GM18499 (cell line): ENCODE results near the gene SURF6.
"Not testable (repeated sequence)": the region's sequence is repeated elsewhere in the genome, so short reads cannot be mapped to it uniquely, and the experiment has no call there.

Source experiments
- ATAC-seq: cut with Tn5 transposase; IDR thresholded peaks from one replicate; pipeline ENCODE4 v1.9.1; 2021; ENCODE audit warnings: moderate number of reproducible peaks; ENCODE audit not compliant: insufficient read depth, unreplicated experiment

SURF6 gene

DNA sequence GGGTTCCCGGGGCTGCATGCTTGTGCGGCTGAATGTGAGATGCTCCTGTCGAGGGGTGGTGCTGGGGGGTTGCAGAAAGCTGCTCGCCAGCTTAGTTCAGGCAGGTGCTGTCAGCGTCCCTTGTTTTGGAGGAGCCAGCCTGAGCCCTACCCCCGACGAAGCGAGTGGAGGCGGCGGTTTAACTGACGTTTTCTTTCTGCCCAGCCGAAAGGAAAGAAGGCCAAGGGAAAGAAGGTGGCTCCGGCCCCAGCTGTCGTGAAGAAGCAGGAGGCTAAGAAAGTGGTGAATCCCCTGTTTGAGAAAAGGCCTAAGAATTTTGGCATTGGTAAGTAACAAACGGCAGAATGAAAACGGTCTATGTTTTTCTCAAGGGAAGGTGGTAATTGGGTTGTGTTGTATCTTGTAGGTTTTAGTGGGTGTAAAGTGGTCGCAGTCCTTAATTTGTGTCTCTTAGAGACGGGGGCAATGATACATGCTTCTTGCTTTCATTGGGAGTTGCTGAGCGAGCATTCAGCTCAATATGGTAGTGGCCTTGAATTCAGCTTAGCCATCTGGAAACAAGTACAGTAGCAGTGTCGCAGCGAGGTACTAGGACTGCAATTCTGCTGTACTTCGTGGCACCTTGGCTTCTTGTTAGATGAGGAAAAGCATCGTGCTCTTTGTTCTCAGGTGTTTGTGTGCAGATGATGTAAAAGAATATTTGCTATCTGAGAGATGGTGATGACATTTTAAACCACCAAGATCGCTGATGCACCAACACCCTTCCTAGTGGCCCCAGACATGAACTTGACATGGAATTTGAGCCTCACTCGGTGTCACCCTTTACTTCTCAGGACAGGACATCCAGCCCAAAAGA lies 13.0 kb upstream of the SURF6 start:
- no peak for ATAC-seq

DNA sequence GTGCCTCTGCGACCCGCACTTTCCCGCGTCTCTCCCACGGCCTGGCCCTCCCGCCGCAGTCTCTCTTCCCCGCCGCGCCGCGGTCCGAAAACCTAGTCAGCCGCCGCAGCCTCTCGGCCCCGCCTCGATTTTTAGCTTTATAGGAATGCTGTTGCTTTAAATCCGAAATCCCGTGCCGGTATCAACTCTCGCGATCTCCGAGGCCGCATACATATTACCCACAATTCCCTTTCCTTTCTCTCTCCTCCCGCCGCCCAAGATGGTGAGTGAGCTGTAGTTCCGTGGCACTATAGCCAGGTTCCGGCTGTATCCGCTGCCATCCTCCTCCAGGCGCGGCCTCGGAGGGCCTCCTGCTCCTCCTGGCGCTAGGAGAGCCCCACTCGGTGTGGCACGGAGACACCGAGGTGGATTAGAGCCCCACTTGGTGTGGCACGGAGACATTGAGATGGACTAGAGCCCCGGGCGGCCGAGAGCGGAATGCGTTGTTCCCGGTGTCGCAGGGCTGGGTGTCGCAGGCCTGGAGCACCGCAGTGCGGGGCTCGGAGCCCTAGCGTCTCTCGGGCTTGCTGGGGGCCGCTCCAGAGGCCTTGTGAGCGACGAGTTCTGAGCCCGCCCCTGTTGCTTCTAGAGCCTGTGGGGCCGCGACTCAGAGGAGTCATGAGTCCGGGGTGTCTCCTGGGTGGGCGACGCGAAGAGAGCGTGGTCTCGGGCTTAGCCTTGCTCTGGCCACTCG lies 12.2 kb upstream of the SURF6 start, which contains the start of the genes MED22 and RPL7A:
TSS of gene MED22 (minus strand) at position 147 of the 733 bp plus-strand sequence. CDS start 1,469 bp downstream, outside the sequence.
TSS of gene RPL7A (plus strand) at position 234 of the 733 bp plus-strand sequence. CDS start at position 260, 26 bp downstream.
- ATAC-seq = peak; percentile 66

DNA sequence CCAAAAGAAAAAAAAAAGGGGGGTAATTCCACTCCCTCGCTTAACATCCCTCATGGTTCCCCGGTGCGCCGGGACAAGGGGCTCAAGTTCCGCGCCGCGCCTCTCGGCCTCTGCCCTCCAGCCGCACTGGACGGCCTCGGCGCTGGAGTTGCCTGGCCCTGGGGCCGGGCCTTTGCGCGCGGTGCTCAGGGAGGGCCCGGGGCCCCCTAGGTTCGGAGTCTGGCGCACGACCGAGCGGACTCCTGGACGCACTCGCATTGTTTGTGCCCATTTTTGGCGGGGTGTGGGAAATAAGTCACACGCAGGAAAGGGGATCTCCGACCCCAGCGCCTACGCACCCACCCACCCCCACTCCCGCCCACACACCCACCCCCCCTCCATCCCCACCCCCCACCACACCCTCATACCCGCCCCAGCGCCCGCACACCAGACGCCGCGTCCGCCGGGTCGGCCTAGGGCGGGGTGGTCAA lies 11.6 kb upstream of the SURF6 start:
- ATAC-seq = no peak

DNA sequence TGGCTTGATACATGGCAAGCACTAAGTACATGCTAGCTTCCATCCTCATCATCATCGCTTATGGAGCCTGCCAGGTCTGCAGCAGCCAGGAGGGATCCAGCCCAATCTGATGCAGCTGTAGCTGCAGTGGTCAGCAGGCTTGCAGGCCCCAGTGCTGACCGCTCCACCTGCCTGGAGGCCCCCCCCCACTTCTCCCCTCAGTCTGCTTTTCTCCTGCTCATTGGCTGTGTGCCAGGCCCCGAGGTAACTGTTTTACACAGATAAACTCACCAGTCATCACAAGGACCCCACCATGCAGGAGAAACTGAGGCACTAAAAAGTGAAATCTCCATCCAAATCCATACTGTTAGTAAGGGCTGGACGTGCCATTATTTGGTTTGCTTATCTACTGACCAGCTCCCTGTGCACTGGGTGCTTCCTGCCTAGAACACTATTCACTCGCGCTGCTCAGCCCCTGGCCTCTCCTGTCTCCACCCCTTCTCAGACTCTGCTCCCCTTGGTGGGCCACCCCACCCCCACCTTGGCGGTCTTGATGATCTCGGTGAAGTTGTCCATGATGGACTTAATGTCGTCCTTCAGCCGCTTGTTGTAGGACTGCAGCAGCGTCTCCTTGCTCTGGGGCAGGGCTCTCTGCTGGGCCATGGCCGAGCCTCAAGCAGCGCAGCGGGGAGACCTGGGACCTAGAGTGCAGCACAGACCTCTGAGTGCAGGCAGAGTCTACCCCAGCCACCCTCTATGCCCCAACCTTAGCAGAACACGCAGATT lies 10.2 kb upstream of the SURF6 start:
- ATAC-seq = no peak

DNA sequence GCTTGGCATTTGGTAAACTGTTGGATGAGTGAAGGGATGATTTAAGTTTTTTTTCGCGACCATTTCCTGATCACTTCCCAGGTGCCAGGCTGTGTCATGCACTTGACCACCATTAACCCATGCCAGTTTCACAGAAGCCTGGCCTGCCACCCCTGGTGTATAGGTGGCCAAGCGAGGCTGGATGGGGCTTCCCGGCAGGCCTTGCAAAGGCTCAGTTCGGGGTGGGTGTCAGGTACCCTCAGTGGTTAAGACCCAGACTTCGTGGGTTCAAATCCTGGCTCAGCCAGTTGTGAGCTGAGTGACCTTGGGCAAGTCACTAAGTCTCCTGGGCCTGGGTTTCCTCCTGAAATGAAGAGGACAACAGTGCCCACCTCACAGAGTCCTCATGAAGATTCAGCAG lies 9.6 kb upstream of the SURF6 start:
- no peak for ATAC-seq

DNA sequence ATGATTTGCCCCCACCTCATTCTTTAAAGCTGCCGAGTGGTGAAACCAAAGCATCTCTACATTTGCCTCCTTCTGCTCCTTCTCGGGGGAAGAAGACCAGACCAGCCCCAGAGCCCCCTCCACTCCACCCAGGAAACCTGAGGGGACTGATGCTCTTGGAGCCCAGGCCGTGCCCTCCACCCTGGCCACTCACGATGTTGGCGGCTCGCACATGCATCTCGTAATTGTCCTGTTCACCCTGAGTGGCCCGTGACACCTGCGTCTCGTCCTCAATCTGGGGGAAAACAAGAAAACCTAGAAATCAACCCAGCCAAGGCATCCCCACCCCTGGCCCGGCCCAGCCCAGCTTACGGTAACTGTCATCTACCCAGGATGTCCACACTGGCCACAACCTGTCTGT lies 9.0 kb upstream of the SURF6 start:
- ATAC-seq = no peak

DNA sequence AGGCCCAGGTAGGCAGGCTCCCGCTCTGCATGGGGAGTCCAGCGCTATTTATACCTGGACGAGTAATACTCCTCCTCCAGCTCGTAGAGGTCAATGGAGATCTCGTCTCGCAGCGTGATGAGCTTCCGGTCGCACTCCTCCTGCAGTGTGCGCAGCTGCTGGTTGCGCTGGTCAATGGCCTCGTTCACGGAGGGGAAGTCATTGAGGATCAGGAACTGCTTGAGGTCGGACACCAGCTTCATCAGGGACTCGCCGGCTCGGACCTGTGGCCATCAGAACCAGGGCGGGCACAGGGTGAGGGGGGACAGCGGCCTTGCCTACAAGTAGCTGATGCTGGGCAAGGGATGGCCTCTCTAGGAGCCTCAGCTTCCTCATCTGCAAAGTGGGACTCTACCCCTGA lies 8.1 kb upstream of the SURF6 start:
- ATAC-seq = no peak

DNA sequence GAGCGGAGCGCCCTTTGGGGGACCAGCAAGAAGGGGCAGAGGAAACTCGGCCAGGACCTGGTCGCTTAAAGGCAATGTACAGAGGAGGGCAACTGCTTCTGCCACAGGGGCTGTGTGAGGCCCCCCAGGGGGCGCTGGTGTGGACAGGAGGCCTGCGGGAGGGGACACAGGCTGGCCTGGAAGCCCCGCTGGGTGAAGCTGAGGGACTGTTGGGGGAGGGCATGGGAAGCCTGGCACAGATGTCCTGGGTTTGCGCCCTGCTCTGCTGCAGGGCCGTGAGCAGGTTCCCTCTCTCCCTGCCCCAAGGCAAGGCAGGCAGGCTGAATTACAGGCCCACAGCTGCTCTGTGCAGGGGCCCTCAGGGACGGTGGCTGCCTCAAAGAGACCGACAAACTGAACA lies 6.6 kb upstream of the SURF6 start:
- no peak for ATAC-seq

DNA sequence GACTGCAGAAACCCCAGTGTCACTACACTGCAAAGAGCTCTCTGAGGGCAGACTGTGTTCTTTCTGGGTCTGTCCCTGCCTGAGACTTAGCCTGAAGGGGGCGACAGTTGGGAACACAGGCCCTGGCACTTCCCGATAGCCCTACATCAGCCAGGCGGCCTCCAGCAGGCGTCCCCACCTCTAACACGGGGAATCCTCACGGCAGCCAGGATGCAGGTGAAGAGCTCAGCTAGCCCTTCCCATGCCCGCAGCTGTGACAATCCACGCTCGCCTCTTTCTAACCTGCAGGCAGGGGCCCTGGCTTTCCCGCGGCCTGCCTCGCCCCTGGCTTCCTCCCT lies 6.0 kb upstream of the SURF6 start:
- ATAC-seq = no peak

DNA sequence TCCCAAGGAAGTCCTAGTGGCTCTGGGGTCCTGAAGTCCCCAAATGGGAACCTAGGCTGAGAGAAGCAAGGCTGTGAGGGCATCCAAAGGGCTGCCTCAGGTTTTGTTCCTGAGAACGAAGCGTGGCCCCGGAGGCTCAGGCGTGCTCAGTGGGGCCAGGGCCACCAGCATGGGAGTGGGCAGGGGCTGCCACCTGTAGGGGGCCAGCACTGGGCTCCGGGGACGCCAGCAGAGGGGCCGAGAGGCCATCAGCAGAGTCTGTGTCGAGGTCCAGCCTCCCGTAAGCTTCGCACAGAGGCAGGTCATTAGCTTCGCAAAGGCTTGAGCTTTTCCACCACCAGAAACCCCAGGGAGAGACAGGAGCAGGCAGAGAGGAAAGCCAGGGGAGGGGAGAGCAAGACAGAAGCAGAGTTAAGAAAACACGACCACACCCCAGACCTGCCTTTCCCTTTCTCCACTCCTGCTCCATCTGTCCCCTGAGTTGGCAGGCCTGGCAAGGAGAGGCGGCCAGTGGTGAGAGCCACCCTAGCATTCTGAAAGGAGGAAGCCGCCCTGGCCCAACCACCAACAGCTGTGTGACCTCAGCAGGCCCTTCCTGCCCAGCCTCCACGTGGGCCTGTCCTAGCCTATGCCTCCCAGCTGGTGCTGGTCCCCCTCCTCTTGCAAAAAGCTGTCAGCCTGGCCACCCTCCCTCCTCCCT lies 5.5 kb upstream of the SURF6 start:
- no peak for ATAC-seq

DNA sequence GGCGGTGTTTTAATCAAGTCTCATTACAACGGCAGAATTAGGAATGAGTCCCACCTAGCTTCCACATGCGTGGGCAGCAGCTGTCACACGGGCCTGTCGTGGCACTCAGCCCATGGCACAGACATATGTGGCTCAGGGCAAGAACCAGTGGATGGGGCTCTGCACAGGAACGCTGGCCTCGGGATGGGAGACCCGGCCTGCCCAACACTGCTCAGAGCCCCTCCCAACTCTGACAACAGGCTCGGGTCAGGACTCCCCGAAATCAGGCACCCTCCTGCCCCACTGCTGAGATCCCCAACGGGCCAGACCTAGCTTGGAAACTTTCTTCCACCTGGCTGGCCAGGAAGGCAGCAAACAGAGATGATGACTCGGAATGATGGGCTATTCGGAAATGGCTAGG lies 4.9 kb upstream of the SURF6 start:
- no peak for ATAC-seq

DNA sequence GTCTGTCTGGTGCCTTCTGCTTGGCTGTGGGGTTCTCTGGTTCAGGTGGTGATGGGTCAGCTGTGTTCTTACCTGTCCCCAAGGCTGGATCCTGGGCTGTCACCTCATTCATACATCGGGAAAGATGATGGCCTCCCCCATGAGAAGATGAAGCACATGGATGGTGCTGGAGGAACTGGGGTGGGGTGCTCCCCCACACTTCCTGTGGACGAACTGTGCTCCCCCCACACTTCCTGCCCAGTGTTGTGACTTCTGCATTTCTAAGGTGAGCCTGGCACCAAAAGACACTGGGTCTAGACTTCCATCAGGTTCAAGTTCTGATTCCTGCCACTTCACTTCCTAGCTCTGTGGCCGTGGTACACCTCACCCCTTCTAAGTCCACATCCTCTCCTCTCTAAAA lies 4.3 kb upstream of the SURF6 start:
- no peak for ATAC-seq

DNA sequence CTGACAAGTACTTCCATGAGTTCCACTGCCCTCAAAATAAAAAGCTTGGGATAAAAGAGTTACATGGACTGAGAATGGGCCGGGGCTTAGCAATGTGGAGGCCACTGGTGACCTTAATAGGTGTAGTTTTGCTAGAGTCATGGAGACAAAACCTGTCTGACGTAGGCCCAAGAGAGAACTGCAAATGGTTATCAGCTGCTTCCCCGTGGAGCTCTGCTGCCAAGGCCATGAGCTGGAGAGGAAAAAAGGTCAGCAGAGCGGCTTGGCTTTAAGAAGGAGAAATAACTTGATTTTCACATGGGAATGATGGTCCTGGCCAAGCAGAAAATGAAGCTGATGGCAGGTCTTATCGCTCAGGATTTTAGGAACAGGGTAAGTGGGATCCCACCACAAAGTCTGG lies 3.7 kb upstream of the SURF6 start:
- ATAC-seq = no peak

DNA sequence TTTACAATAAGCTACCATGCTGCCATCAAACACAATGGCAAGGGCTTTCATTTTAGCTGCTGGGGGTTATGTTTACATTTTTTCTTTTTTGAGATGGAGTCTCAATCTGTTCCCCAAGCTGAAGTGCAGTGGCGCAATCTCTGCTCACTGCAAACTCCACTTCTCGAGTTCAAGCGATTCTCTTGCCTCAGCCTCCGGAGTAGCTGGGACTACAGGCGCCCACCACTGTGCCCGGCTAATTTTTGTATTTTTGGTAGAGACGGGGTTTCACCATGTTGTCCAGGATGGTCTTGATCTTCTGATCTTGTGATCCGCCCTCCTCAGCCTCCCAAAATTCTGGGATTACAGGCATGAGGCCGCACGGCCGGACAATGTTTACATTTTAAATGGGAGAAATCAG lies 1.1 kb downstream of the SURF6 start:
- not testable (repeated sequence) for ATAC-seq

DNA sequence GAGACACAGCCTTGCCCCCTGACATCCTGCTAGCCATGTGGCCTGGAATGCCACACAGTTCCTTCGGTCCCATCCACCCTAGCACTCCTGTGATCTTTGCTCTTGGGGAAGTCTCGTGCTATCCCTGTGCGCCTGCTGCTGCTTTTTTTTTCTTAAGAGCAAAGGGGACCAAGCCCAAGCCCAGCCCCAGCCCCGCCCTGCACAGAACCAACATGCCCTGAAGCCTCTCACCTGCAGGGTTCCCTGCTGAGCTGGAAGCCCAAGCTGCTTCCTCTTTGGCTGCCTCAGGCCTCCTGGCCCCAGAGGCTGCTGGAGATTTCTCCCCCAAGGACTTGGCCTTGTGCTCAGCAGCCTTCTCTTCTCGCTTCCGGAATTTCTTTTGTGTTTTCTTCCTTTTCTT lies 1.8 kb downstream of the SURF6 start:
- ATAC-seq = no peak

DNA sequence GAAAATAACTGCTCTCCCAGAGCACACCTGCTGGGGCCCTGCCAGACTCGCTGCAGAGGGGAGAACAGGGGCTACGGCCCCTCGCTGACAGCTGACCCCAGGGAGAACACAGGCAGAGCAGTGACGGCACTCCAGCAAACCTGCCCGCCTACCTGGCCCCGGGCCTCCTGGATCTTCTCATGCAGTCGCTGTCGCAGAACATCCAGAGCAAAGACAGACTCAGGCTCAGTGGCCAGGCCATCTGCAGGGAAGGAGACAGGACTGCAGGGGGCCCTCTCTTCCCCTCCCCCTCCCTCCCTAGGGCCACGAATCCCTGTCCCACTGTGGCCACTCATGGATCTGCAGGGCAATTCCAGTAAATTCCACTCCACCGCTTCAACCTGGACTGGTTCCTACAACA lies 2.4 kb downstream of the SURF6 start:
- no peak for ATAC-seq

DNA sequence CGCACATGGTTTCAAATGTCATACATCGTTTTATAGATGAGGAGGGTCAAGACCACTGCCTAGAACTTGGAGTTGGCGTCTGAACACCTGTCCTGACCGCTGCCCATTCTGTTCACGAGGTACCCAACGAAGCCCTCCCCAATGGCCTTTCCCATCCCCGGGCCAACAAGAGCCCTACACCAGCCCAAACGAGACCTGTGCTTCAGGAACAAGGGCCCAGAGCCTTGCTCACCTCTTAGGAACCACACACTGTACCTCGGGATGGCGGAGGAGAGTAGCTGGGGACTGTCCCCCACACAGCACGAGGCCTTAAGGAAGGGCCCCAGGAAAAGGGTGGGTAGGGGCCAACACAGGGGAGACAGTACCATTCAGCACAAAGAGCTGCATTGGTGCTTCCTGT lies 3.0 kb downstream of the SURF6 start:
- no peak for ATAC-seq

DNA sequence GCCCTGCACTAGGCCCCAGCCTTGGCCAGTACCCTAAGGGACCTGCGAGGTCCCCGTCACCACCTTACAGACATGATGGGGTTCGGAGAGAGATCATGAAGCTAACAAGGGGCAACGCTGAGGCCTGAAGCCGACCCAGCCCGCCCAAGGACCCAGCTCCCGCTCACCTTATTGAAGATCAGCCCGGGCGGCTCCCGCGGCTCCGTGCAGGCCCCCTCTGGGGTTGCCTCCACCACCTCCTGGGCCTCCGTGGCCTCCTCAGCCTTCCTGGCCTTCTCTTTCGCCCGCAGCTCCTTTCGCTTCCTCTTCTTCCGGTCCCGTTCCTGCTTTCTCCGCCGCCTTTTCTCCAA lies 3.6 kb downstream of the SURF6 start:
- no peak for ATAC-seq

DNA sequence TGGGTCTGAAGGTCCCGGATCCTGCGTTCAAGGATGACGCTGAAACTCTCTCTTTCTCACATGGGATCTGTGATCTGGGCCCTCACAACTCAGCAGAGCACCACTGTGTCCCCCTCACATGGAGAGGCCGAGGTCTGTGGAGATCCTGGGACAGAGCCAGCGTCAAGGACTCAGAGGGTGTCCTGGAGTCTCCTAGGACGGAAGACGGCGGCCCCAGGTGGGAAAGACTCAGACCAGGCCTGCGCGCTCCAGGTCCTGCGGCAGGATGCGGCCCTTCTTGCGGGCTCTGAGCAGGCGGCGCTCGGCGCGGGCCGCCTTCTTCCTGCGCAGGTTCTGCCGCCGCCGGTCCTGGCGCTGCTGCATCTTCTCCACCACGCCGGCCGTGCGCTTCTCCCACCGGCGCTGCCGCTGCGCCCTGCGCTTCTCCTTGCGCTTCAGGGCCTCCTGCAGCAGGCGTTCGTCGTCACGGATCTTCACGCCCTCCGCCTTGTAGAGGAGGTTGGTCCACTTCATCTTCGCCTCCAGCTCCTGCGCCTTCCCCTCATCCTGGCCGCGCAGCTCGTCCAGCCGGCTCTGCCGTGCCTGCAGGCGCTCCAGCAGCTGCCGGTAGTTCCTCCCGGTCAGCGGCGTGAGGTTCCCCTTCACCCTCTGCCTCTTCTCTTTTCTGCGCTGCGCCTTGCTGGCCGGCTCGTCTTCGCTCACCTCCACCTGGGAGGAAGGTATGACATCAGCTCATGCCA lies 4.2 kb downstream of the SURF6 start:
- no peak for ATAC-seq

DNA sequence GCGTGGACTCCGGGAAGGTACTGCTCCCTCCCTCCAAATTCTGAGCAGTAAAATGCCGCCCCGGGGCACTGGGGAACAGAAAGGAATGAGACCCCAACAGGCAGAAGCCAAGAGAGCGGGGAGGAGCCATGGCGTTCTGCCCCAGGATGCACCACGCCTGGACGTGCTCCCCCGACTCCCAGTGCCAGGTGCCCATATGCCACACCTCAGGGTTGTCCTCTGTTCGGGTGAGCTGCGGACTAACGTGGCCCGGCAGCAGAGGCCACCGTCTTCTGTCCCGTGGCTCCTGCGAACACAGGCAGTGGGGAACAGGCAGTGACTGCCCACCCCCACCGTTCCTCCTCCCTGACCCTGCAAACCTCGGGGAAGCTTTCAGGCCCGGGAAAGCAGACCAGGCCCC lies 4.8 kb downstream of the SURF6 start:
- ATAC-seq = no peak
